Head of caudate nucleus (tissue), 42 donors: ENCODE data around the gene CABLES2.

Experiments used
- DNase-seq, 42 donors: peaks; one replicate each; pipeline versions ENCODE4 v3.0.0 to v3.0.0-alpha.2; 2020 to 2021; ENCODE audit warnings: mixed read lengths in 7 of 42
- intact Hi-C: fragments of 100-400 bp; cut with DNase I; formaldehyde crosslinking; loops from one replicate; pipeline ENCODE4 v1.15.0; 2022

Gene CABLES2

GRCh38 chr20:62408640-62409039, 1.6 kb upstream of the CABLES2 start:
- DNase-seq: no peak
- intact Hi-C loops: no loop called here

GRCh38 chr20:62408055-62408454, 970 bp upstream of the CABLES2 start:
- DNase-seq: no peak
- intact Hi-C loops: no loop called here

- intact Hi-C loops: no loop called here
- DNase-seq: peak in 6 of 42 donors; percentile 12 to 48 (median 22)
These were observed 379 bp downstream of the CABLES2 start for GRCh38 chr20:62406635-62407176.

DNA sequence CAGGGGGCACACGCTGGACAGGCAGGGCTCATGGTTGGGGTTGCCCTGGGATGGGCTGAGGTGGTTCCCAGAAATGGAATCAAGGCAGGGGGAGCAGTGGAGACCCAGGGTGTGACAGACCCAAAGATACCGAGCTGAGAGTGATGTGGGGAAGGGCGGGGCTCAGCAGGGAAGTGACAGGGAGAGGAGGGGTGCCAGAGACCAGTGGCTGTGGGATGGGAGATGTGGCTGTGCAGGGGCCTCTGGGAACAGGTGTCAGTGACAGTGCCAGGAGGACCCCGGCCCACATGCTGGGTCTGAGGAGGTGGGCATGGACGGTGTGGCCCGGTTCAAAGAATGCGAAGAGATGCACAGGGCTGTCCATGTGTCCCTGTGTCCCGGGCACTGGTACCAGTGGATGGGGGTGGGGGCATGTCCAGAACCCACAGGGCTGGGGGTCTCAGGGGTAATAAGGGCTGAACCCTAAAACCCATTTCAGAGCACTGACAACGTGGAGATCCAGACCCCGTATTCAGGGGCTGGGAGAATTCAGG, 1.0 kb downstream of the CABLES2 start:
- no peak for DNase-seq
- intact Hi-C loops: no loop called here

- DNase-seq: peak in 29 of 42 donors; percentile 11 to 65 (median 41)
- intact Hi-C loops: no loop called here
These were observed 1.7 kb downstream of the CABLES2 start for GRCh38 chr20:62405108-62405980.

DNA sequence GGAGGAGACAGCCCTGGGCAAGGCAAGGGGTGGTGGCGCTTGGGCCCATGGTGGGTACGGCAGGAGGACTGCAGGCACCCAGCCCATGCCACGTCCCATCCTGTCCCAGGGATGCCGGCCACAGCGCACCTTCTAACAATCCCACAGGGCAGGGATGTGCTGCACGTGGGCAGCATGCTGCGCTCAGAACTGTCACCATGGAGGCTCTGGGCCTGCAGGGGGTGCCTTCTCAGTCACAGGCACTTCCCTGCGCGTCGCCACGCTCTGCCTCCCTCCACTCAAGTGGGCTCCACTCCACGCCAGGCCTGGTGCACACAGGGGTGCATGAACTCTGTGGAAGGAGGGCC, 2.4 kb downstream of the CABLES2 start:
- intact Hi-C loops: no loop called here
- no peak for DNase-seq

DNA sequence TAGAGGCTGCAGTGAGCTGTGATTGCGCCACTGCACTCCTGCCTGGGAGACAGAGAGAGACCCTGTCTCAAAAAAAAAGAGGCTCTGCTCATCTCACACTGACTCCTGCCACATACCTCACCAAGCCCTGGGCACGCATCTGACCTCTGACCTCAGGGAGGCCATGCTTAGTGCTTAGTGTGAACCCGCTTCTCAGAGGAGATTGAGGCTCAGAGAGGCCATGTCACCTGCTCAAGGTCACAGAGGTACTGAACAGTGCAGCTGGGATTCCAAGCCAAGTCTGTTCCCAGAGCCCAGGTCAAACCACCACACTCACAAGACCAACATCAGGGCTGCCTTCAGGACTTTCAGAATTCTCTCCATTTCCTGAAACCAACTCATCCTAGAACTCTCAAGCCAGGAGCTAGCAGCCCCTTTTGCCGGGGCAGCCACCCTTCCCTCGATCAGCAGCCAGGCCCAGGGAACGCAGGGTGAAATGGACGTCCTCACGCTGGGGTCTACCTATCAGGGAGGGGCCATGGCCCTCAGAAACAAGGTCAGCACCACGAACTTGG, 2.9 kb downstream of the CABLES2 start:
- intact Hi-C loops: no loop called here

GRCh38 chr20:62403331-62403730, 3.8 kb downstream of the CABLES2 start:
- DNase-seq: no peak
- intact Hi-C loops: no loop called here

More for the DNA sequence above, 2.9 kb downstream of the CABLES2 start:
- DNase-seq: no peak

DNA sequence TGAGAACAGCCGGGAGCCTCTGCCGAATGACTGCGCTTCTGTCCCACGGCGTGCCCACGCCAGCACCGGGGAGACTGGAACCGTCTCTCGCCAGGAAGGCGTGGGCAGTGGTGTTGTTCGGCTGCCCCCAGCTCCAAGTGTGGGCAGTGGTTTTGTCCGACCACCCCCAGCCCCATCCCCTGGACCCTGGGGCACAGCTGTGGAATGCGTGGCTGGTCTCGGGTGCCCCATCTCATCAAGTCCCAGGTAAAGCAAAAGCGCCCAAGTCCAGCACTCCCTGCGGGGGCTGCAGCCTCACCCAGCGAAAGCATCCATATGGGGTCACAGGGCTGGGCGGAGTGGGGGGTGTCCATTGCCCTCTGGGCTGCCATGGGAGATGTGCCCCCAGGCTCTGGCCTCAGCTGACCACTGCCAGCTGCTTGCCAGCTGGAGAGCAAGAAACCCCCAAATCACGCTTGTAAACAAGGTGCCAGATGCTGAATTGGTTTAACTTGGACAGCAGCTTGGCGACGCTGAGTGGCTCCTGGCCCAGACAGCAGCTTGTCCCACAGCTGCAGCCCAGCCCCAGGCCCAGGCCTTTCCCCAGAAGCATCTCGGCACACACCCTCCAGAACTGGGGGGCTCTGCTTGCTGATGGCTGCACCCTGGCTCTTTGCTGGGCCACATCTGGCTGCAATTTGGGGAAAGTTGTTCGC, 4.5 kb downstream of the CABLES2 start:
- no peak for DNase-seq
- intact Hi-C loops: no loop called here

DNA sequence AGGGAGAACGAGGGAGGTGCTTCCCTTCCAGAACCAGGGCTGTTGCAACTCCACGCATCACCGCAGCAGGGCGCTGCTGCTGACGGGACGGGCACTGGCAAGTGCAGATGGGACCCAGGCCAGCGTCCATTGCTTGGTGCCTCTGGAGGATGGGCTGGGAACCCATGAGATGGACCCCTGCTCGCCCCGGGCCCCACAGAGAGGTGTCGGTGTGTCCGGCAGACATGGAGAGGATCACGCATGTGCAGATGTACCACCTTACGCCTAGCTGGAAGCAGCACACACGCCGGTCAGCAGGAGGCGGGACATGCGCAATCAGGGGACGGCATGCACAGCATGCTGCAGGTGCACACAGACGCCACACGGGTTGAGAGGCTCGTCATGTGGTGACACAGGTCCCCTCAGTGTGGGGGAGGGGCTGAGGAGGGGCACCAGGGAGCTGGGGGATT, 5.7 kb downstream of the CABLES2 start:
- intact Hi-C loops: no loop called here
- no peak for DNase-seq

DNA sequence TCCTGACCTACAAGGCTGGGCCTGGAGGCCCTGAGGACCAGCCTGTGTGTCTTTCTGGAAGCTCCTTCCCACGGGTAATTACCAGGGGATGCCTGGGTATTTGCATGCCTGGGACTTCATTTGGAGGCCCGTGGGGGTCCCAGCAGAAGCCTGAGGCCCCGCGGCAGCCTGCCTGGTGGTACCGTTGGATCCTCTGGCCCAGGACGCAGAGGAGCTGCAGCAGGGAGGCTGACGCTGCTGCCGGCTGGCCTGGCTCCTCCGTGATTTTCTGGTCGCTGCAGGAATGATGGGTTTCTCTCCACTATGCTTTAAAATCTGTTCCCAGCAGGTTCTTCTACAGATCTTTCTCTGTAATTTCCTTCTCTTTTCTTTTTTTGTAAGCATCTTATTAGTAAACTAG, 6.5 kb downstream of the CABLES2 start:
- no peak for DNase-seq
- intact Hi-C loops: no loop called here

DNA sequence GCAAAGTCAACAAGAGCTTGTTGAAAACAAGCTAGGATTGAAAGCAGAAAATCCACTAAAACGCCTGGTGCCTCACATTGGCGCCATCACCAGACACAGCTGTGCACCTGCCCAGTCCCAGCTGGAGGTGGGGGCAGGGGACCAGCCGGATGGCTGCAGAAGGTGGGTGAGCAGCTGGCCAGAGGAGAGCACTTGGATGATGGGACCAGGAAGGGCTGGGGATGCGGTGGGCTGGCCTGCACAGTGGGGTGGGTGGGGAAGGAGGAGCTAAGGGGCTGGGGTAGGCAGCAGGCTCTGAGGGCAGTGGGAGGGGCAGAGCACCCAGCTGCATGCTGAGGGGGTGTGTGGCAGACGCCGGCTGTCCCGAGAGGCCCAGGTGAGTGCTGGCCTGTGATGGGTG, 7.1 kb downstream of the CABLES2 start:
- intact Hi-C loops: no loop called here

DNA sequence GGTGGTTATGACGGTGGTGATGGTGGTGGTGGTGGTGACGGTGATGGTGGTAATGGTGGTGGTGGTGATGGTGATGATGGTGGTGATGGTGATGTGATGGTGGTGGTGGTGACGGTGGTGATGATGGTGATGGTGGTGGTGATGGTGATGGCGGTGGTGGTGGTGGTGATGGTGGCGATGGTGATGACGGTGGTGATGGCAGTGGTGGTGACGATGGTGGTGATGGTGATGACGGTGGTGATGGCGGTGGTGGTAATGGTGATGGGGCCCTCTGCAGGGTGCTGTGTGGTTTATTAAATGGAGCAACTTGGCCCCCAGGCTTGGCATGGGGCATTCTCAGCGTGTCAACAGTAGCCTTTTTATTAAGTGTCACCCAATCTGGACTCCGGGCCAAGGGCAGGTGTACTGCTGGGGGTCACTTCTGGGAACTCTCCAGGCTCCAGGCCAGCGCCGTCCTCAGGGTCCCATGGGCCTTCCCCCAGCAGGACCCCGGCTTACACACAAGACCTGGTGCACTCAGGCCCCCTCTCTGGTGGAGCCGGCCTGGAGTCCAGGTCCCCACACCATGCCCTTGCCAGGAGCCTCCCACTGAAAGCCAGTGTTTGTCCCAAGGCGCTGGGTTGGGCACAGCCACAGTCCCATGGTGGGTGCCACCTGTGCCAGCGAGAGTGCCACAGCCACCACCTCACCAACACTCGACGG, 8.8 kb downstream of the CABLES2 start:
- intact Hi-C loops: no loop called here

More for the DNA sequence above, 7.1 kb downstream of the CABLES2 start:
- no peak for DNase-seq

GRCh38 chr20:62396367-62397239, 10.5 kb downstream of the CABLES2 start:
- intact Hi-C loops: no loop called here

More for the DNA sequence above, 8.8 kb downstream of the CABLES2 start:
- DNase-seq: no peak

DNA sequence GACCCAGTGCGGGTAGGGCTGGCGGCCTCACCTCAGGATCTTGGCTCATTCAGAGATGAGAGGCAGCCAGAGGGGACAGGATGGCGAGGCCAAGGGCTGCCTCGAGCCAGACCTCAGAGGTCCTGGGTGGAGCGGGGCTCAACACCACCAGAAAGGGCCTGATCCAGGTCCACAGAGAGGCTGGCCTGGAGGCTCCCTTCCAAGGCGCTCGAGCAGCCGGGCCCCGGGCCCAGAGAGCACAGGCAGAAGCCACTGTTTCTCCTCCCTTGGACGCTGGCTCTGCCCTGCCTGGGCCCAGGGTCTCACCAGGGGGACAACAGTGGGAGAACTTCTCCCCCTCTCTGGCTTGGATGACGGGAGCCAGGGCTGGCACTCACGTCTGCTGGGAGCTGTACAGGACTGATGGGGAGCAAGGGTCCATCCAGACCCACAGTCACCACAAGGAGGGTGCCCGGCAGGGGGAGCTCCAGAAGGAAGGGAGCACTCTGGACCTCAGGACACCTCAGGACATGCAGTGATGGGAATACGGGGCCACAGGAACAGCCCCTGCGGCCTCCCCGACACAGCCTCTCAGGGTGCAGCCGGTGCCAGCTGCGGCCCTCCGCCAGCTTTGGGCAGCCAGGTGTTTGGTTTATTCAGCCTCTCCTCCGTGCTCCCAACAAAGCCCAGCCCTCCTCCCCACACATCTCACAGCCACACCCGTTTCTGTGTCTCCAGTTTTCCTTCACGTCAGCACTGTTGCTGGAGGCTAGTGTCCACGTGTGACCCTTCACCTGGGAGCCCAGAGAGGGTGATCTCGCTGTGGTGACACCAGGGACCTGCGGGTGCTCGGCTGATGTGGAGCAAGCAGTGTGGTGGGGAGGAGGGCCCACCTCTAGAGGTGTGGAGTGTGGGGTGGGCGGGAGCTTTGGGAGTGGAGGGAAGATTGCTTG, 11.5 kb downstream of the CABLES2 start:
- no peak for DNase-seq
- intact Hi-C loops: no loop called here

More at GRCh38 chr20:62396367-62397239, 10.5 kb downstream of the CABLES2 start:
- no peak for DNase-seq

DNA sequence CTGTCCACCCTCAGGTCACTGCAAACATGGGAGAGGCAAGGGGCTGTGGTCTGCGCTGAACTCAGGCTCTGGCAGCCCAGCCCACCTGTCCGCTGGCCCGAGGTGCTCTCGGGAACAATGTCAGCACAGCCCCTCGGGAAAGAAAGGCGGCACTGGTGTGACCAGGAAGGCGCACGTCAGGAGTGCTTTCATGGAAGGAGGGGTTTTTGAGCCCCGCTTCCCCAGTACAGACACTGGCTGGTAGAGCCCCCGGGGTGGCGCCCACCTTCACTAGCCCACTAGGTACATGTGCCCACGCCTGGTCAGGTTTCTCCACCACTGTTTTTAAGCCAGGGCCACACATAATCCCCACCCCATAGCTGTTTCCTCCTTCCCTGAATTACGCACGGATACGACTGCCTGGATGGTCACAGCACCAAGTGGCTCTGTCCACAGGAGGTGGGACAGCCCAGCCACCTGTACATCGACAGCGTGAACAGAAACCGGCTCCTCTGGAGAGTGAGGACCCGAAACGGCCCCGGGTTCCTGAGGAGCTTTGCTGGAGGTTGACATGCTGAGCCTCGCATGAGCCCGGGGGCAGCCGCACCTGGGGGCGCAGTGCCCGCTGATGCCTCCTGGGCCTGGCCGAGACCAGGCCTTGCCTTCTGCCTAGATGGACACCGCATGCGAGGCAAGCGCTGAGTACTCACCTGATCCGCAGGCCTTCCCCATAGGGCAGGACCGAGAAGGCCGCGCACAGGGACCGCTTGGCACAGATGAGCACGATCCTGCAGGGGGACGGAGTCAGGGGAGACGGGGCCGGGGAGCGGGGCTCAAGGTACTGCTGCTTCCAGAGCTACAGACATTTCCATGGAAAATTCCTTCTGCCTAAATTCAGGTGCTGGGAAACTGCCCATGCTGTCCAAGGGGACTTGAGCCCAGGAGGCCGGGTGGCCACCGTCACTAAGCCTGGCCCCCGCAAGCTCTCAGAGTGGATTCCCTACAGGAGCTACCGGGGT, 12.5 kb downstream of the CABLES2 start:
- no peak for DNase-seq
- intact Hi-C loops: no loop called here
